ENCODE results near the gene STARD3NL.

Gene STARD3NL

GRCh38 chr7:38185395-38186307 lies 7.6 kb downstream of the STARD3NL start:
- no peak for DNase-seq

GRCh38 chr7:38186593-38187314 lies 8.7 kb downstream of the STARD3NL start:
- DNase-seq: no peak

GRCh38 chr7:38187794-38188440 lies 9.9 kb downstream of the STARD3NL start:
- no peak for DNase-seq

GRCh38 chr7:38189231-38189938 lies 11.3 kb downstream of the STARD3NL start:
- DNase-seq: no peak

- DNase-seq: peak in 1 of 2 donors; percentile 31
Observed at GRCh38 chr7:38190011-38190410, 12.0 kb downstream of the STARD3NL start.

- no peak for DNase-seq
Observed at GRCh38 chr7:38191791-38192190, 13.7 kb downstream of the STARD3NL start.

- DNase-seq: no peak
Observed at GRCh38 chr7:38192327-38192726, 14.3 kb downstream of the STARD3NL start.

- DNase-seq: no peak
Observed at GRCh38 chr7:38195804-38196595, 18.0 kb downstream of the STARD3NL start.

GRCh38 chr7:38198366-38198765 lies 20.3 kb downstream of the STARD3NL start:
- DNase-seq: no peak

GRCh38 chr7:38199154-38199553 lies 21.1 kb downstream of the STARD3NL start:
- DNase-seq: no peak

GRCh38 chr7:38199782-38200181 lies 21.7 kb downstream of the STARD3NL start:
- no peak for DNase-seq

- no peak for DNase-seq
Observed at GRCh38 chr7:38206071-38206470, 28.0 kb downstream of the STARD3NL start.

- no peak for DNase-seq
Observed at GRCh38 chr7:38207843-38208242, 29.8 kb downstream of the STARD3NL start.

GRCh38 chr7:38211486-38211885 lies 33.4 kb downstream of the STARD3NL start:
- DNase-seq: no peak

- no peak for DNase-seq
Observed at GRCh38 chr7:38211940-38212339, 33.9 kb downstream of the STARD3NL start.

- DNase-seq: no peak
Observed at GRCh38 chr7:38215115-38215514, 37.1 kb downstream of the STARD3NL start.

GRCh38 chr7:38215735-38216670 lies 38.0 kb downstream of the STARD3NL start:
- DNase-seq: peak; percentile 82 to 95

- DNase-seq: no peak
Observed at GRCh38 chr7:38217672-38218071, 39.6 kb downstream of the STARD3NL start.

GRCh38 chr7:38220452-38220851 lies 42.4 kb downstream of the STARD3NL start:
- DNase-seq: no peak

- peak in 1 of 2 donors; percentile 71 for DNase-seq
Observed at GRCh38 chr7:38222481-38223096, 44.5 kb downstream of the STARD3NL start.

Measured in inflammatory macrophage treated with lipopolysaccharide for 1 hour (primary cell).